HG02938 (cell line): ENCODE measurements around the gene TWIST2.

Experiments used
- ATAC-seq: cut with Tn5 transposase; IDR thresholded peaks from one replicate; pipeline ENCODE4 v1.9.1; 2021; ENCODE audit warnings: mild to moderate bottlenecking, moderate library complexity; ENCODE audit not compliant: unreplicated experiment

TWIST2 gene

GRCh38 chr2:238902285-238902684, 54.4 kb downstream of the TWIST2 start:
- ATAC-seq: no peak

GRCh38 chr2:238903141-238903540, 55.3 kb downstream of the TWIST2 start:
- ATAC-seq: no peak

- no peak for ATAC-seq
Observed at GRCh38 chr2:238904177-238904576, 56.3 kb downstream of the TWIST2 start.

- ATAC-seq: no peak
Observed at GRCh38 chr2:238904716-238905115, 56.8 kb downstream of the TWIST2 start.

GRCh38 chr2:238905224-238905623, 57.3 kb downstream of the TWIST2 start:
- ATAC-seq: no peak

GRCh38 chr2:238905644-238906043, 57.8 kb downstream of the TWIST2 start:
- ATAC-seq: no peak

GRCh38 chr2:238906254-238906935, 58.5 kb downstream of the TWIST2 start:
- no peak for ATAC-seq

- no peak for ATAC-seq
Observed at GRCh38 chr2:238906936-238907716, 59.2 kb downstream of the TWIST2 start.

- ATAC-seq: no peak
Observed at GRCh38 chr2:238907717-238908173, 59.9 kb downstream of the TWIST2 start.

- ATAC-seq: no peak
Observed at GRCh38 chr2:238908960-238909951, 61.4 kb downstream of the TWIST2 start.

- no peak for ATAC-seq
Observed at GRCh38 chr2:238910751-238911351, 63.0 kb downstream of the TWIST2 start.

GRCh38 chr2:238911376-238912227, 63.7 kb downstream of the TWIST2 start:
- no peak for ATAC-seq

- ATAC-seq: no peak
Observed at GRCh38 chr2:238912228-238912915, 64.5 kb downstream of the TWIST2 start.

GRCh38 chr2:238912916-238913875, 65.3 kb downstream of the TWIST2 start:
- ATAC-seq: no peak

- ATAC-seq: no peak
Observed at GRCh38 chr2:238913931-238914647, 66.2 kb downstream of the TWIST2 start.

- no peak for ATAC-seq
Observed at GRCh38 chr2:238914648-238915015, 66.7 kb downstream of the TWIST2 start.

- ATAC-seq: no peak
Observed at GRCh38 chr2:238915196-238915595, 67.3 kb downstream of the TWIST2 start.
